GM18508 (cell line): ENCODE data around the gene LYST.

Experiments used
- ATAC-seq: cut with Tn5 transposase; IDR thresholded peaks from one replicate; pipeline ENCODE4 v1.9.1; 2021; ENCODE audit warnings: moderate number of reproducible peaks; ENCODE audit not compliant: insufficient read depth, unreplicated experiment

Gene LYST

GRCh38 chr1:235735621-235736020, 131.1 kb downstream of the LYST start:
- ATAC-seq: no peak

GRCh38 chr1:235734335-235734734, 132.4 kb downstream of the LYST start:
- no peak for ATAC-seq

GRCh38 chr1:235730007-235730406, 136.7 kb downstream of the LYST start:
- ATAC-seq: no peak

GRCh38 chr1:235726557-235726956, 140.1 kb downstream of the LYST start:
- ATAC-seq: no peak

GRCh38 chr1:235725434-235725833, 141.3 kb downstream of the LYST start:
- ATAC-seq: no peak

- ATAC-seq: no peak
These were observed 142.0 kb downstream of the LYST start for GRCh38 chr1:235724730-235725129.

- ATAC-seq: no peak
These were observed 143.8 kb downstream of the LYST start for GRCh38 chr1:235722858-235723257.

GRCh38 chr1:235721982-235722381, 144.7 kb downstream of the LYST start:
- ATAC-seq: no peak

GRCh38 chr1:235720544-235720943, 146.2 kb downstream of the LYST start:
- no peak for ATAC-seq

GRCh38 chr1:235714205-235714897, 152.4 kb downstream of the LYST start:
- no peak for ATAC-seq

- ATAC-seq: no peak
These were observed 153.9 kb downstream of the LYST start for GRCh38 chr1:235712812-235713211.

- ATAC-seq: no peak
These were observed 156.0 kb downstream of the LYST start for GRCh38 chr1:235710687-235711086.

GRCh38 chr1:235709018-235709417, 157.7 kb downstream of the LYST start:
- no peak for ATAC-seq

- ATAC-seq: no peak
These were observed 158.2 kb downstream of the LYST start for GRCh38 chr1:235708390-235708962.

GRCh38 chr1:235703506-235703905, 163.2 kb downstream of the LYST start:
- no peak for ATAC-seq

- ATAC-seq: no peak
These were observed 164.3 kb downstream of the LYST start for GRCh38 chr1:235702412-235702811.

- no peak for ATAC-seq
These were observed 169.2 kb downstream of the LYST start for GRCh38 chr1:235697508-235697907.

- no peak for ATAC-seq
These were observed 177.3 kb downstream of the LYST start for GRCh38 chr1:235689356-235689755.

- ATAC-seq: no peak
These were observed 178.6 kb downstream of the LYST start for GRCh38 chr1:235688096-235688495.

GRCh38 chr1:235683653-235684052, 183.1 kb downstream of the LYST start:
- no peak for ATAC-seq

- ATAC-seq: no peak
These were observed 184.5 kb downstream of the LYST start for GRCh38 chr1:235682216-235682615.

GRCh38 chr1:235679644-235680043, 187.1 kb downstream of the LYST start:
- ATAC-seq: no peak
